ENCODE measurements around the gene ATP5MG. TPM values are rescaled to one million over a fixed set of nuclear protein-coding genes. Genes with fewer than 3 reads are reported as not detected.

ATP5MG gene
- total and polyA plus RNA-seq, 2 of the 4 experiments (the other 2 are of a cell fraction): 144 to 219 TPM

DNA sequence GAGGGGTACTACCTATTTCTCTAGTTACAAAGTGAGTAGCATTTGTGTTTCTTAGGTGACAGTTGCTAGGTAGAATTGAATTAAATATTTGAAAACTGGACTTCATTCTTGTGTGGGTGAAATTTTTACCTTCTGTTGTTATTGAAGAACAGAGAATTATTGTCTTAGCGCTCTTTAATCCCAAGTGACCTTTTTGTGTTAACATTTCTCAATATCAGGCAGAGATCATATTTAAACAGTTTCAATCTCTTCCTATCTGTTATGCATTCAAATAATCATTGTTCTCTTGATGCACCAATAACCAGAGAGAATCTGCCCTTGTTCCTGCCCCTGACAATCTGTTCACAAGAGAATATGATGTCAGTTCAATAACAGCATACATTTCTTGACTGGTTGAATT lies 49.0 kb downstream of the ATP5MG start:
- Histone ChIP-seq H2BK120ac (ENCODE audit: low read depth, low read length) (no peak overlapping the region), H3K79me1 (ENCODE audit: low read depth in 1 of 2, low read length in 2 of 2) (peaks cover 34 to 65% of the 10 kb centered on the region in 2 experiments)

More for the DNA sequence above, 49.0 kb downstream of the ATP5MG start:
- Histone ChIP-seq H3K4ac (ENCODE audit: low read depth, low read length) (no peak overlapping the region), H2BK15ac (ENCODE audit: low read depth, low read length) (no peak overlapping the region), H3K27ac (ENCODE audit: insufficient read depth, low read length) (no peak overlapping the region), H3K4me2 (ENCODE audit: low read depth, low read length) (no peak overlapping the region), H3K27me3 (ENCODE audit: control insufficient read depth, insufficient read depth, low read length) (no peaks in the 10 kb centered on the region), H2AK9ac (replicated peaks; ENCODE audit: low read depth, low read length, poor library complexity) (no peak overlapping the region), H3K4me1 (ENCODE audit: control insufficient read depth, insufficient read depth, low read length) (peaks cover 2% of the 10 kb centered on the region; the same call in 1 of the 2 replicates), H4K8ac (ENCODE audit: low read depth in 2 of 2, low read length in 2 of 2) (no peak overlapping the region), H4K91ac (ENCODE audit: insufficient read depth, low read depth, low read length) (no peak overlapping the region), H2BK20ac (ENCODE audit: low read depth, low read length) (no peak overlapping the region), H2AFZ (replicated peaks; ENCODE audit: low read length, poor library complexity) (no peak overlapping the region), H4K20me1 (ENCODE audit: insufficient read depth, low read length) (peaks cover 54% of the 10 kb centered on the region), H2AK5ac (ENCODE audit: low read depth, low read length) (no peak overlapping the region), H4K5ac (ENCODE audit: low read depth, low read length) (no peak overlapping the region), H2BK5ac (ENCODE audit: low read depth, low read length, poor library complexity, severe bottlenecking) (no peak overlapping the region), H3K9me1 (ENCODE audit: insufficient read depth, low read length) (0 out of 2 replicates have a peak, but pooled peaks cover 4% of the 10 kb centered on the region), H3K9ac (ENCODE audit: low read depth, low read length) (no peak overlapping the region), H3K36me3 (ENCODE audit: control insufficient read depth, insufficient read depth, low read length) (peaks cover 5% of the 10 kb centered on the region; the same call in 1 of the 2 replicates), H3K4me3 (ENCODE audit: insufficient read depth, low read depth, low read length) (no peak overlapping the region), H3K23ac (ENCODE audit: low read depth, low read length) (no peak overlapping the region), H3K14ac (replicated peaks; ENCODE audit: low read depth, low read length) (no peak overlapping the region), H3K56ac (ENCODE audit: extremely low read depth, insufficient read depth, low read length) (no peak overlapping the region), H3K18ac (ENCODE audit: low read depth, low read length) (no peak overlapping the region), H3K9me3 (ENCODE audit: control insufficient read depth, insufficient read depth, low read length) (no peaks in the 10 kb centered on the region)
- TF ChIP-seq POLR2A (IDR thresholded peaks at IDR 0.05; ENCODE audit: low read depth, low read length) (no peak), RCOR1 (IDR thresholded peaks at IDR 0.05; ENCODE audit: insufficient replicate concordance, low read length) (no peak), RAD21 (IDR thresholded peaks at IDR 0.05; ENCODE audit: low read length) (no peak), CHD1 (IDR thresholded peaks at IDR 0.05; ENCODE audit: low read depth, low read length) (no peak), FOS (IDR thresholded peaks at IDR 0.05; ENCODE audit: low read depth, low read length) (no peak), RFX5 (IDR thresholded peaks at IDR 0.05; ENCODE audit: low read depth, low read length) (no peak), MAZ (IDR thresholded peaks at IDR 0.05; ENCODE audit: borderline replicate concordance, low read depth, low read length) (no peak), SMC3 (IDR thresholded peaks at IDR 0.05; ENCODE audit: low read depth, low read length) (no peak), CEBPB (IDR thresholded peaks at IDR 0.05; ENCODE audit: low read depth, low read length) (no peak), MXI1 (IDR thresholded peaks at IDR 0.05; ENCODE audit: borderline replicate concordance, low read depth, low read length) (no peak), MAFK (IDR thresholded peaks at IDR 0.05; ENCODE audit: low read depth, low read length) (no peak), NFE2L2 (IDR thresholded peaks at IDR 0.05; ENCODE audit: low read depth, low read length) (no peak), BHLHE40 (IDR thresholded peaks at IDR 0.05; ENCODE audit: low read depth, low read length) (no peak)
- TF ChIP-seq, protein P1, sequence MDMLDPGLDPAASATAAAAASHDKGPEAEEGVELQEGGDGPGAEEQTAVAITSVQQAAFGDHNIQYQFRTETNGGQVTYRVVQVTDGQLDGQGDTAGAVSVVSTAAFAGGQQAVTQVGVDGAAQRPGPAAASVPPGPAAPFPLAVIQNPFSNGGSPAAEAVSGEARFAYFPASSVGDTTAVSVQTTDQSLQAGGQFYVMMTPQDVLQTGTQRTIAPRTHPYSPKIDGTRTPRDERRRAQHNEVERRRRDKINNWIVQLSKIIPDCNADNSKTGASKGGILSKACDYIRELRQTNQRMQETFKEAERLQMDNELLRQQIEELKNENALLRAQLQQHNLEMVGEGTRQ (IDR thresholded peaks at IDR 0.05; ENCODE audit: low read depth, low read length): no peak
- TF ChIP-seq, protein P2, sequence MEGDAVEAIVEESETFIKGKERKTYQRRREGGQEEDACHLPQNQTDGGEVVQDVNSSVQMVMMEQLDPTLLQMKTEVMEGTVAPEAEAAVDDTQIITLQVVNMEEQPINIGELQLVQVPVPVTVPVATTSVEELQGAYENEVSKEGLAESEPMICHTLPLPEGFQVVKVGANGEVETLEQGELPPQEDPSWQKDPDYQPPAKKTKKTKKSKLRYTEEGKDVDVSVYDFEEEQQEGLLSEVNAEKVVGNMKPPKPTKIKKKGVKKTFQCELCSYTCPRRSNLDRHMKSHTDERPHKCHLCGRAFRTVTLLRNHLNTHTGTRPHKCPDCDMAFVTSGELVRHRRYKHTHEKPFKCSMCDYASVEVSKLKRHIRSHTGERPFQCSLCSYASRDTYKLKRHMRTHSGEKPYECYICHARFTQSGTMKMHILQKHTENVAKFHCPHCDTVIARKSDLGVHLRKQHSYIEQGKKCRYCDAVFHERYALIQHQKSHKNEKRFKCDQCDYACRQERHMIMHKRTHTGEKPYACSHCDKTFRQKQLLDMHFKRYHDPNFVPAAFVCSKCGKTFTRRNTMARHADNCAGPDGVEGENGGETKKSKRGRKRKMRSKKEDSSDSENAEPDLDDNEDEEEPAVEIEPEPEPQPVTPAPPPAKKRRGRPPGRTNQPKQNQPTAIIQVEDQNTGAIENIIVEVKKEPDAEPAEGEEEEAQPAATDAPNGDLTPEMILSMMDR (conservative IDR thresholded peaks at IDR 0.05; ENCODE audit: low read depth, low read length): no peak
- TF ChIP-seq, protein P3, sequence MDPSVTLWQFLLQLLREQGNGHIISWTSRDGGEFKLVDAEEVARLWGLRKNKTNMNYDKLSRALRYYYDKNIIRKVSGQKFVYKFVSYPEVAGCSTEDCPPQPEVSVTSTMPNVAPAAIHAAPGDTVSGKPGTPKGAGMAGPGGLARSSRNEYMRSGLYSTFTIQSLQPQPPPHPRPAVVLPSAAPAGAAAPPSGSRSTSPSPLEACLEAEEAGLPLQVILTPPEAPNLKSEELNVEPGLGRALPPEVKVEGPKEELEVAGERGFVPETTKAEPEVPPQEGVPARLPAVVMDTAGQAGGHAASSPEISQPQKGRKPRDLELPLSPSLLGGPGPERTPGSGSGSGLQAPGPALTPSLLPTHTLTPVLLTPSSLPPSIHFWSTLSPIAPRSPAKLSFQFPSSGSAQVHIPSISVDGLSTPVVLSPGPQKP (IDR thresholded peaks at IDR 0.05; ENCODE audit: borderline replicate concordance, low read depth, low read length): no peak
- ATAC-seq (ENCODE audit: low read depth) (no peak), DNase-seq (no peak)
- CTCF ChIA-PET: no interaction called here
- in situ Hi-C loops (cut with MboI; ENCODE audit: low sequenced_read_pairs): no loop called here
- POLR2A ChIA-PET (ENCODE audit: unreplicated experiment): no interaction called here
- dilution Hi-C loops (cut with HindIII; ENCODE audit: low sequenced_read_pairs, unreplicated experiment): no loop called here
- BruUV-seq (replicated peaks): no TSS peak
- intact Hi-C loops (cut with micrococcal nuclease): no loop called here
- no CpG with 5 or more reads among the region's 1 CpG for WGBS, 2 experiments (ENCODE audit: extremely low coverage in 2 of 2, insufficient read length in 1 of 2)
